Endothelial cell of umbilical vein (primary cell): Measurements from ENCODE around the gene UPF2.

Experiments
- CTCF ChIP-seq, 2 donors: IDR thresholded peaks; 1 replicate in 1 of 2; 2 replicates in 1 of 2; pipeline ENCODE4 v1.5.1; 2011; ENCODE audit warnings: low read length in 2 of 2, mild to moderate bottlenecking in 2 of 2, moderate library complexity in 2 of 2, control low read depth in 1 of 2, inconsistent platforms in 1 of 2, low read depth in 1 of 2; ENCODE audit not compliant: insufficient read depth in 1 of 2; ENCODE audit errors: extremely low read depth in 1 of 2
- EZH2 ChIP-seq: IDR thresholded peaks from 2 replicates; pipeline ENCODE4 v1.6.1; 2012; ENCODE audit warnings: borderline replicate concordance, low read depth, mild to moderate bottlenecking, moderate library complexity, low read length, inconsistent platforms; ENCODE audit not compliant: severe bottlenecking
- GATA2 ChIP-seq: IDR thresholded peaks from 2 replicates; pipeline ENCODE4 v1.7.0; 2011; ENCODE audit warnings: low read depth, mild to moderate bottlenecking, moderate library complexity, mixed read lengths, low read length; ENCODE audit not compliant: insufficient read length, insufficient read depth
- JUN ChIP-seq: IDR thresholded peaks from 2 replicates; pipeline ENCODE4 v1.6.1; 2011; ENCODE audit warnings: borderline replicate concordance, low read depth; ENCODE audit not compliant: insufficient read length, insufficient read depth
- MAX ChIP-seq: IDR thresholded peaks from 2 replicates; pipeline ENCODE4 v1.6.1; 2011; ENCODE audit not compliant: insufficient read depth, insufficient read length
- POLR2A ChIP-seq: IDR thresholded peaks from 2 replicates; pipeline ENCODE4 v1.6.1; 2012; ENCODE audit warnings: low read depth, mild to moderate bottlenecking, control low read depth, low read length
- POLR2AphosphoS5 ChIP-seq: IDR thresholded peaks from 2 replicates; pipeline ENCODE4 v1.6.1; 2012; ENCODE audit warnings: low read depth, mild to moderate bottlenecking, control low read depth, low read length, moderate library complexity; ENCODE audit not compliant: insufficient read depth

DNA sequence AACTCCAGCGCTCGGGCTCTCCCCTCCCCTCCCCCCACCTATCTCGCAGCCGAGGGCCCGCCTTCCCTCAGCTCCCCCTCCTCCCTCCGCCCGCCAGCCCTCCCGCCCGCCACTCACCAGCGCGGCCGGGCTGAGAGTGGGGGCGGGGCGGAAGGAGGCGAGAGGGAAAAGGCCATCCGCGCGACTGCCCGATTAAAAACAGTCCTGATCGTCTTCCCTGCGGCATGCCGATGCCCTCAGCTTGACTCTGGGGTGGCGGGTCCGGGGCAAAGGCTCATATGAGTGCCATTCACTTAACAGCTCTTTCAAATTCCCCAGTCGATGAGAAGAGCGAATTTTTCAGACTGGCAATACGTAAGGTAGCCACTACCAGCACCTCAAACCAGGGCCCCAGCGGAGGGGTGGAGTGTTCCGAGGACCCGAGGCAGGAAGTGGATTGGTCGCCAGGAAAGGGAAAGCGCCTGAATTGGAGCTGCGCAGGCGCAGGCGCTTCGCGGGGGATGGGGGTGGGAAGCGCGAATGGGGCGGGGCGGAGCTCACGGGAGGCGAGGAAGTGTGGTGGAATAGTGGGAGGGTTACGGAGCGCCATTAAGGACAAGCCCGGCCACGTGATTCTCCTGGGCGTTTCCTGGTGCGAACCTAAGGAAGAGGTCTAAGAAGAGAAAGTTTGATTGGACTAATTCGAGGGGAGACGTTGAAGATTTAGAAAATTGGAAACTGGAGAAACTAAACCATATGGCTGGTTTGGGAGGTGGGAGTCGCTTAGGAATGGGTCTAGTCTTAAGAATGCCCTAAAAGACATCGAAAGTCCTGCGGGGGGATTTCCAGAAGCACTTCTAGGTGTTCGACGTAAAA is at the start of gene UPF2:
- TF ChIP-seq POLR2A (no peak), CTCF (IDR thresholded peaks at IDR 0.05; ENCODE audit: extremely low read depth in 1 of 2, insufficient read depth in 1 of 2, low read depth in 1 of 2, low read length in 2 of 2) (no peak), EZH2 (no peak), POLR2AphosphoS5 (no peak), JUN (no peak), MAX (peak; percentile 91), GATA2 (no peak)
